ENCODE data around the gene EDAR.

EDAR gene

GRCh38 chr2:108988796-108989713 lies at the start of gene EDAR:
Gene EDAR (minus strand): TSS chr2:108989220. CDS start chr2:108931014, 58,206 bp downstream.
- DNase-seq (ENCODE audit: low read depth), result peak; percentile 30

- no peak for DNase-seq (ENCODE audit: low read depth)
Observed at GRCh38 chr2:109033171-109033570, 44.2 kb upstream of the EDAR start.

- no peak for DNase-seq (ENCODE audit: low read depth)
Observed at GRCh38 chr2:109032229-109032820, 43.3 kb upstream of the EDAR start.

GRCh38 chr2:109031476-109032228 lies 42.6 kb upstream of the EDAR start:
- peak; percentile 46 for DNase-seq (ENCODE audit: low read depth)

- no peak for DNase-seq (ENCODE audit: low read depth)
Observed at GRCh38 chr2:109030870-109031475, 42.0 kb upstream of the EDAR start.

- no peak for DNase-seq (ENCODE audit: low read depth)
Observed at GRCh38 chr2:109029490-109030201, 40.6 kb upstream of the EDAR start.

- DNase-seq (ENCODE audit: low read depth), result no peak
Observed at GRCh38 chr2:109028738-109029489, 39.9 kb upstream of the EDAR start.

- DNase-seq (ENCODE audit: low read depth), result no peak
Observed at GRCh38 chr2:109028277-109028676, 39.3 kb upstream of the EDAR start.

- no peak for DNase-seq (ENCODE audit: low read depth)
Observed at GRCh38 chr2:109027702-109028101, 38.7 kb upstream of the EDAR start.

GRCh38 chr2:109024477-109024876 lies 35.5 kb upstream of the EDAR start:
- no peak for DNase-seq (ENCODE audit: low read depth)

GRCh38 chr2:109021895-109022300 lies 32.9 kb upstream of the EDAR start:
- DNase-seq (ENCODE audit: low read depth), result no peak

- no peak for DNase-seq (ENCODE audit: low read depth)
Observed at GRCh38 chr2:109020217-109020637, 31.2 kb upstream of the EDAR start.

- DNase-seq (ENCODE audit: low read depth), result no peak
Observed at GRCh38 chr2:109018452-109018851, 29.4 kb upstream of the EDAR start.

GRCh38 chr2:109017017-109017416 lies 28.0 kb upstream of the EDAR start:
- no peak for DNase-seq (ENCODE audit: low read depth)

- DNase-seq (ENCODE audit: low read depth), result no peak
Observed at GRCh38 chr2:109016376-109016775, 27.4 kb upstream of the EDAR start.

GRCh38 chr2:109014476-109014875 lies 25.5 kb upstream of the EDAR start:
- DNase-seq (ENCODE audit: low read depth), result no peak

- no peak for DNase-seq (ENCODE audit: low read depth)
Observed at GRCh38 chr2:109013051-109013450, 24.0 kb upstream of the EDAR start.

- no peak for DNase-seq (ENCODE audit: low read depth)
Observed at GRCh38 chr2:109009920-109010610, 21.0 kb upstream of the EDAR start.

- DNase-seq (ENCODE audit: low read depth), result no peak
Observed at GRCh38 chr2:109006971-109007370, 18.0 kb upstream of the EDAR start.

- no peak for DNase-seq (ENCODE audit: low read depth)
Observed at GRCh38 chr2:109005686-109006204, 16.7 kb upstream of the EDAR start.

Measured in activated T-cell treated with anti-CD3 and anti-CD28 coated beads for 48 hours (primary cell).